ENCODE measurements around the gene OR9A2.

The OR9A2 gene, protein sequence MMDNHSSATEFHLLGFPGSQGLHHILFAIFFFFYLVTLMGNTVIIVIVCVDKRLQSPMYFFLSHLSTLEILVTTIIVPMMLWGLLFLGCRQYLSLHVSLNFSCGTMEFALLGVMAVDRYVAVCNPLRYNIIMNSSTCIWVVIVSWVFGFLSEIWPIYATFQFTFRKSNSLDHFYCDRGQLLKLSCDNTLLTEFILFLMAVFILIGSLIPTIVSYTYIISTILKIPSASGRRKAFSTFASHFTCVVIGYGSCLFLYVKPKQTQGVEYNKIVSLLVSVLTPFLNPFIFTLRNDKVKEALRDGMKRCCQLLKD

DNA sequence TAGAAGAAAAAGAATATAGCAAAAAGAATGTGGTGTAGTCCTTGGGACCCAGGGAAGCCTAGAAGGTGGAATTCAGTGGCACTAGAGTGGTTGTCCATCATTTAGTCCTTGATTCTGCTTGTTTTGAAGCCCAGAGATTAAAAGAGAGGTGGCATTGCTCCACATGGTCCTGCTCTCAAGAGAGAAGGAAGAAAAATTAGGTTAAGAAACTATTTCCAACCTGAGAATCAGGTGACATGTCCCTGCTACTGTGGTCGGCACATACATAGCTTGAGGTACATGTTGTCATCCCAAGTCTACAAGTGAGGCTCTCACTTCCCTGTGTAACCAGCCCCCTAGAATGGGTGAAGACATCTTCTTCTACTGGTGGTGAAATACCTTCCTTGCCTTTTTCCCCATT is at the start of gene OR9A2:
Gene OR9A2, minus strand, starts transcription at position 101 of the 400 bp plus-strand sequence. Its CDS starts 0 bp downstream, at position 101.
- Histone ChIP-seq H3K9ac (ENCODE audit: low read length) (no peak within 1 kb of the TSS), H3K27ac (ENCODE audit: low read length) (no peak within 1 kb of the TSS), H3K9me3 (ENCODE audit: control insufficient read depth, low read depth, low read length) (no peaks in the 10 kb centered on the region), H3K4me3 (ENCODE audit: low read length) (no peak within 1 kb of the TSS), H3K36me3 (ENCODE audit: control insufficient read depth, low read depth, low read length) (no peaks in the 10 kb centered on the region), H3K4me1 (ENCODE audit: control insufficient read depth, low read depth, low read length) (no peaks in the 10 kb centered on the region), H3K27me3 (ENCODE audit: control insufficient read depth, insufficient read depth, low read length) (no peaks in the 10 kb centered on the region)

DNA sequence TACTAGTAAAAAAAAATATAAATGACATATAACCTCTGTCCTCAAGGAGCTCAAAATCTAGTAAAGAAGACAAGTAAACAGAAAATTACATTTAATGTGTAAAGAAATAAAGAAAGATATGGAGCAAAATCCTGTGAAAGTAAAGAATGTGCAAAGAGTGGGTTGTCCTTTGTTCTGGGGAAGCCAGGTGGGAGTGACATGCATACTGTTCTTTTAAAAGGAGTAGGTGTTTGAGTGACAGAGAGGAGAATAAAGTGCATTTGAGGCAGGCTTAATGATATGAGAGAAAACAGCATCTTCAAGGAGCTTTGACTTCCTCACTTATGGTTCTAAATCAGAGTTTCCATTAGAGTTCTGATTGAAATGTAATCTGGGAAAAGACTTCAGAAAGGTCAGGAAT is 47.2 kb upstream of the OR9A2 start:
- Histone ChIP-seq H3K36me3 (ENCODE audit: control insufficient read depth, low read depth, low read length) (no peaks in the 10 kb centered on the region), H3K27me3 (ENCODE audit: control insufficient read depth, insufficient read depth, low read length) (no peaks in the 10 kb centered on the region), H3K4me3 (ENCODE audit: low read length) (no peak overlapping the region)

GRCh38 chr7:143073556-143073955 is 46.6 kb upstream of the OR9A2 start:
- peaks cover 12% of the 10 kb centered on the region for H3K4me1 ChIP-seq (ENCODE audit: control insufficient read depth, low read depth, low read length)
- H3K27me3 ChIP-seq (ENCODE audit: control insufficient read depth, insufficient read depth, low read length): no peaks in the 10 kb centered on the region
- H3K4me3 ChIP-seq (ENCODE audit: low read length): no peak overlapping the region
- H3K27ac ChIP-seq (ENCODE audit: low read length): no peak overlapping the region
- no peak overlapping the region for H3K9ac ChIP-seq (ENCODE audit: low read length)
- no peaks in the 10 kb centered on the region for H3K9me3 ChIP-seq (ENCODE audit: control insufficient read depth, low read depth, low read length)
- H3K36me3 ChIP-seq (ENCODE audit: control insufficient read depth, low read depth, low read length): no peaks in the 10 kb centered on the region

More for the DNA sequence above, 47.2 kb upstream of the OR9A2 start:
- H3K9me3 ChIP-seq (ENCODE audit: control insufficient read depth, low read depth, low read length): no peaks in the 10 kb centered on the region
- H3K9ac ChIP-seq (ENCODE audit: low read length): no peak overlapping the region
- no peak overlapping the region for H3K27ac ChIP-seq (ENCODE audit: low read length)
- H3K4me1 ChIP-seq (ENCODE audit: control insufficient read depth, low read depth, low read length): peaks cover 12% of the 10 kb centered on the region

DNA sequence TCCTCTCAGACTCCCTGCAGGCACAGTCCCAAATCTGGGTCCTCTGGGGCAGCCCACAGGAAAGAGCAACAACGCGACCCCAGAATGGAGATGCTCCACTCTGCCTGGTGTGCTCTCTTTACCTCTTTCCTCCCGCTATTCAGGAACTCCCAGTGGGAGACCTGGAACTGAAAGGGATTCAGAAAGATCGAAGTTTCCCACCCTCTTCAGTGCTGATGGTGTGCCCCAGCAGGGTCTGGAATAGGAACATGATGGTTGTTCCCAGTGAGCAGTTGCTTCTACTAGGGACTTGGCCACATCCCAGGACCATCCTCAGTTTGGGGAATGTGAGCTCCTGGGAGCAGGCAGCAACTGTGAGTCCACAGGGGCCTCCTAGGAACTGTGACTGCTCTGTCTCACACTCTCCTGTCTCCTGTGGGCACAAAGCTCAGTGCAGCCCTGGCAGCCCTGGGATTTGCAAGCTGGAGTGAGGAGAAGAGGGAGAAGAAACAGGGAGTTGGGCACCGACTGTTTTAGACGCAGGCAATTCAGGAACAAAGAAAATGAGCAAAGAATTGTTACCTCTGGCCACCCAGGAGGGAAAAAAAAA is 43.1 kb upstream of the OR9A2 start:
- H3K27ac ChIP-seq (ENCODE audit: low read length): no peak overlapping the region
- no peaks in the 10 kb centered on the region for H3K36me3 ChIP-seq (ENCODE audit: control insufficient read depth, low read depth, low read length)
- H3K4me1 ChIP-seq (ENCODE audit: control insufficient read depth, low read depth, low read length): peaks cover 12% of the 10 kb centered on the region
- H3K9me3 ChIP-seq (ENCODE audit: control insufficient read depth, low read depth, low read length): no peaks in the 10 kb centered on the region
- no peak overlapping the region for H3K4me3 ChIP-seq (ENCODE audit: low read length)
- H3K9ac ChIP-seq (ENCODE audit: low read length): no peak overlapping the region
- no peaks in the 10 kb centered on the region for H3K27me3 ChIP-seq (ENCODE audit: control insufficient read depth, insufficient read depth, low read length)

DNA sequence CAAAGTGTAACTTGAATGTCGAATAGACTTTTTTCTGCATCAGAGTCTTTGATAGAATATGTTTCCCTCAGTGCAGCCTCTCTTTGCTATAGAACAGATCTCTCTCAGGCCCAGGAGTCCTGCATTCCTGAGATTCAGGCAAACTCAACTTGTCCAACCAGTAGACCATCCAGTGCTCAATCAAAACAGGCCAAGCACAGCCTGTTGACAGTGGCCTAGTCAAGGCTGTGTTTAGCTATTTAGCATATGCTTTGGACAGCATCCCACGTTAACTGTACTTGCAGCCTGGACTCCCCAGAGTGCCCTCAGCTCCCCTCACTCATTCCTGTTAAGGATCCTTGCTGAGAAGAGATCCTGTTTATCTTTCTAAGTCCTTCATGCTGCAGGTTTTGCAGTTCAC is 41.5 kb upstream of the OR9A2 start:
- peaks cover 8% of the 10 kb centered on the region for H3K4me1 ChIP-seq (ENCODE audit: control insufficient read depth, low read depth, low read length)

GRCh38 chr7:143063741-143064140 is 36.8 kb upstream of the OR9A2 start:
- no peak overlapping the region for H3K9ac ChIP-seq (ENCODE audit: low read length)
- H3K36me3 ChIP-seq (ENCODE audit: control insufficient read depth, low read depth, low read length): no peaks in the 10 kb centered on the region
- no peaks in the 10 kb centered on the region for H3K4me1 ChIP-seq (ENCODE audit: control insufficient read depth, low read depth, low read length)
- H3K27me3 ChIP-seq (ENCODE audit: control insufficient read depth, insufficient read depth, low read length): no peaks in the 10 kb centered on the region
- no peak overlapping the region for H3K4me3 ChIP-seq (ENCODE audit: low read length)
- no peak overlapping the region for H3K27ac ChIP-seq (ENCODE audit: low read length)
- no peaks in the 10 kb centered on the region for H3K9me3 ChIP-seq (ENCODE audit: control insufficient read depth, low read depth, low read length)

More for the DNA sequence above, 41.5 kb upstream of the OR9A2 start:
- H3K27ac ChIP-seq (ENCODE audit: low read length): no peak overlapping the region
- H3K36me3 ChIP-seq (ENCODE audit: control insufficient read depth, low read depth, low read length): no peaks in the 10 kb centered on the region
- no peaks in the 10 kb centered on the region for H3K9me3 ChIP-seq (ENCODE audit: control insufficient read depth, low read depth, low read length)
- no peaks in the 10 kb centered on the region for H3K27me3 ChIP-seq (ENCODE audit: control insufficient read depth, insufficient read depth, low read length)
- no peak overlapping the region for H3K9ac ChIP-seq (ENCODE audit: low read length)
- H3K4me3 ChIP-seq (ENCODE audit: low read length): no peak overlapping the region

- H3K27me3 ChIP-seq (ENCODE audit: control insufficient read depth, insufficient read depth, low read length): no peaks in the 10 kb centered on the region
- no peaks in the 10 kb centered on the region for H3K36me3 ChIP-seq (ENCODE audit: control insufficient read depth, low read depth, low read length)
- no peaks in the 10 kb centered on the region for H3K9me3 ChIP-seq (ENCODE audit: control insufficient read depth, low read depth, low read length)
- no peak overlapping the region for H3K9ac ChIP-seq (ENCODE audit: low read length)
- H3K4me1 ChIP-seq (ENCODE audit: control insufficient read depth, low read depth, low read length): no peaks in the 10 kb centered on the region
- no peak overlapping the region for H3K4me3 ChIP-seq (ENCODE audit: low read length)
- no peak overlapping the region for H3K27ac ChIP-seq (ENCODE audit: low read length)
Measured at GRCh38 chr7:143055754-143056153, 28.8 kb upstream of the OR9A2 start.

- no peak overlapping the region for H3K4me3 ChIP-seq (ENCODE audit: low read length)
Measured at GRCh38 chr7:143054621-143055020, 27.7 kb upstream of the OR9A2 start.

DNA sequence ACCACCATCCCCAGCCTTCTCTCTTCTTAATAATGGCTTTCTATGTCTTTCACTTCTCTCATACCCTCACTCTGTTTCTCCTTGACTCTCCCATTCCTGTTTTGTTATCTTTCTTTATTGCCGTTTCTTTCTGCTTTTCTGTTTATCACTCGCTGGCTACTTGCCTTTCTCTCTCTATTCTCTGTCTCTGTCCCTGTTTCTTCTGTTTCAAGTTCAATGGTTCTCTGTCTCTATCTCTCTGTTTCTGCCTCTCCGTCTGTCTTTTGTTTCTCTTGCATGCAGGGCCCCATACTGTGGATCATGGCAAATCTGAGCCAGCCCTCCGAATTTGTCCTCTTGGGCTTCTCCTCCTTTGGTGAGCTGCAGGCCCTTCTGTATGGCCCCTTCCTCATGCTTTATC is 25.1 kb upstream of the OR9A2 start, which contains the start of gene OR6V1:
Gene OR6V1, plus strand, starts transcription at position 301 of the 400 bp plus-strand sequence. Its CDS starts 0 bp downstream, at position 301.
- Histone ChIP-seq H3K4me1 (ENCODE audit: control insufficient read depth, low read depth, low read length) (no peaks in the 10 kb centered on the region), H3K36me3 (ENCODE audit: control insufficient read depth, low read depth, low read length) (no peaks in the 10 kb centered on the region), H3K27ac (ENCODE audit: low read length) (no peak within 1 kb of the TSS), H3K27me3 (ENCODE audit: control insufficient read depth, insufficient read depth, low read length) (no peaks in the 10 kb centered on the region), H3K4me3 (ENCODE audit: low read length) (no peak within 1 kb of the TSS), H3K9ac (ENCODE audit: low read length) (no peak within 1 kb of the TSS), H3K9me3 (ENCODE audit: control insufficient read depth, low read depth, low read length) (no peaks in the 10 kb centered on the region)

More at GRCh38 chr7:143054621-143055020, 27.7 kb upstream of the OR9A2 start:
- H3K36me3 ChIP-seq (ENCODE audit: control insufficient read depth, low read depth, low read length): no peaks in the 10 kb centered on the region
- no peaks in the 10 kb centered on the region for H3K4me1 ChIP-seq (ENCODE audit: control insufficient read depth, low read depth, low read length)
- H3K27ac ChIP-seq (ENCODE audit: low read length): no peak overlapping the region
- no peaks in the 10 kb centered on the region for H3K9me3 ChIP-seq (ENCODE audit: control insufficient read depth, low read depth, low read length)
- no peak overlapping the region for H3K9ac ChIP-seq (ENCODE audit: low read length)
- H3K27me3 ChIP-seq (ENCODE audit: control insufficient read depth, insufficient read depth, low read length): no peaks in the 10 kb centered on the region

DNA sequence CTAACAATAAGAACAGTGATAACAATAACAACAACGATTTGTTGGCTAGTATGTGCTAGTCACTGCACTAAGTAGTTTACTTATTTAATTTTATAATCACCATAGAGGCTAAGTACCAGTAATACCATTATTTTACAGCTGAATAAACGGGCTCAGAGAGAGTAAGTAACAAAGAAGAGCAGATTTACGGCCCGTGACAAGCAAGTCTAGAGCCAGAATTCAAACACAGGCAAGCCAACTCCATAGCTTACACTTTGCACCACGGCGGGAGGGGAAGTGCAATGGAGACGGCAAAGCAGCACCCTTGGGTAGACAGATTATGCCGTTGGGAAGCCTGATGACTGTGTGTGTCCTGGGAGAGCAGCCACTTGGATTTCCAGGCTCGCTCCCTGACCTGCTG is 24.0 kb upstream of the OR9A2 start:
- Histone ChIP-seq H3K27ac (ENCODE audit: low read length) (no peak overlapping the region), H3K4me3 (ENCODE audit: low read length) (no peak overlapping the region), H3K36me3 (ENCODE audit: control insufficient read depth, low read depth, low read length) (no peaks in the 10 kb centered on the region), H3K4me1 (ENCODE audit: control insufficient read depth, low read depth, low read length) (no peaks in the 10 kb centered on the region), H3K9ac (ENCODE audit: low read length) (no peak overlapping the region), H3K9me3 (ENCODE audit: control insufficient read depth, low read depth, low read length) (no peaks in the 10 kb centered on the region), H3K27me3 (ENCODE audit: control insufficient read depth, insufficient read depth, low read length) (no peaks in the 10 kb centered on the region)

GRCh38 chr7:143049362-143049761 is 22.4 kb upstream of the OR9A2 start:
- Histone ChIP-seq H3K9ac (ENCODE audit: low read length) (no peak overlapping the region), H3K27me3 (ENCODE audit: control insufficient read depth, insufficient read depth, low read length) (no peaks in the 10 kb centered on the region), H3K27ac (ENCODE audit: low read length) (no peak overlapping the region), H3K4me1 (ENCODE audit: control insufficient read depth, low read depth, low read length) (no peaks in the 10 kb centered on the region), H3K4me3 (ENCODE audit: low read length) (no peak overlapping the region), H3K36me3 (ENCODE audit: control insufficient read depth, low read depth, low read length) (no peaks in the 10 kb centered on the region), H3K9me3 (ENCODE audit: control insufficient read depth, low read depth, low read length) (no peaks in the 10 kb centered on the region)

- Histone ChIP-seq H3K27ac (ENCODE audit: low read length) (no peak overlapping the region), H3K27me3 (ENCODE audit: control insufficient read depth, insufficient read depth, low read length) (no peaks in the 10 kb centered on the region), H3K4me1 (ENCODE audit: control insufficient read depth, low read depth, low read length) (no peaks in the 10 kb centered on the region), H3K9me3 (ENCODE audit: control insufficient read depth, low read depth, low read length) (no peaks in the 10 kb centered on the region), H3K36me3 (ENCODE audit: control insufficient read depth, low read depth, low read length) (no peaks in the 10 kb centered on the region), H3K9ac (ENCODE audit: low read length) (no peak overlapping the region), H3K4me3 (ENCODE audit: low read length) (no peak overlapping the region)
Measured at GRCh38 chr7:143048827-143049226, 21.9 kb upstream of the OR9A2 start.
